Sigmoid colon (tissue), 7 donors: ENCODE data around the gene ERN2. TPM values are rescaled to one million over a fixed set of nuclear protein-coding genes. Genes with fewer than 3 reads are reported as not detected.
"Not testable (repeated sequence)": the region's sequence is repeated elsewhere in the genome, so short reads cannot be mapped to it uniquely, and the experiment has no call there.

ENCODE experiments used
- DNase-seq: peaks from one replicate; pipeline ENCODE4 v3.0.0-alpha.2; 2019
- H3K27ac ChIP-seq, 4 donors: fragments of 200-600 bp; sonication (generic); one replicate each; pipeline ENCODE4 v1.5.1; 2016 to 2019; ENCODE audit warnings: mild to moderate bottlenecking in 1 of 4
- H3K27me3 ChIP-seq, 3 donors: fragments of 200-600 bp; sonication (generic); one replicate each; pipeline ENCODE4 v1.5.1; 2019; ENCODE audit warnings: mild to moderate bottlenecking in 1 of 3
- H3K36me3 ChIP-seq, 4 donors: fragments of 200-600 bp; sonication (generic); one replicate each; pipeline ENCODE4 v1.5.1; 2016 to 2019
- H3K4me1 ChIP-seq, 4 donors: fragments of 200-600 bp; sonication (generic); one replicate each; pipeline ENCODE4 v1.5.1; 2017 to 2019
- H3K4me3 ChIP-seq, 4 donors: fragments of 200-600 bp; sonication (generic); one replicate each; pipeline ENCODE4 v1.5.1; 2017 to 2019; ENCODE audit warnings: mild to moderate bottlenecking in 2 of 4, moderate library complexity in 1 of 4
- H3K9me3 ChIP-seq, 4 donors: fragments of 200-600 bp in 3 of 4; sonication (generic) in 3 of 4; one replicate each; pipeline versions ENCODE4 v1.5.1 to v1.6.1; 2013 to 2019
- CTCF ChIP-seq, 4 experiments: fragments of 450-650 bp in 3 of 4; fragments of 200-600 bp in 1 of 4; IDR thresholded peaks; one replicate each; pipeline ENCODE4 v1.5.1; 2016 to 2019; ENCODE audit warnings: antibody characterized with exemption in 4 of 4, mild to moderate bottlenecking in 3 of 4, moderate library complexity in 2 of 4
- EP300 ChIP-seq, 4 donors: sonication (generic); formaldehyde crosslinking; IDR thresholded peaks; one replicate each; pipeline ENCODE4 v1.6.1; 2017; ENCODE audit warnings: antibody characterized with exemption in 4 of 4
- POLR2A ChIP-seq, 2 donors: fragments of 450-650 bp; IDR thresholded peaks; one replicate each; pipeline ENCODE4 v1.6.1; 2016; ENCODE audit warnings: antibody characterized with exemption in 2 of 2, mild to moderate bottlenecking in 2 of 2, moderate library complexity in 2 of 2
- POLR2AphosphoS5 ChIP-seq, 4 donors: sonication (generic); formaldehyde crosslinking; IDR thresholded peaks; one replicate each; pipeline ENCODE4 v1.6.1; 2017; ENCODE audit warnings: antibody characterized with exemption in 4 of 4
- WGBS, 2 donors: extraction: QIAGEN DNeasy Blood & Tissue Kit; methylation state at CpG; one replicate each; pipeline ENCODE4 v1.1.7; 2013; 5-methylcytosine and 5-hydroxymethylcytosine counted together
- intact Hi-C: fragments of 100-400 bp; cut with DNase I; formaldehyde crosslinking; loops from one replicate; pipeline ENCODE4 v1.15.1; 2023
- polyA plus RNA-seq, 3 donors: library from polyadenylated mRNA; stranded (reverse); fragments of 200-250 nt; gene quantifications; one replicate each; pipeline ENCODE4 v1.2.3, GENCODE V29; 2013
- total RNA-seq, 4 donors: library from RNA; depleted of rRNA; stranded (reverse); fragments of >200 nt; gene quantifications; one replicate each; pipeline ENCODE4 v1.1.0, GENCODE V29; 2016
- donor health status: healthy with polysubstance abuse.
- donor health status: Bipolar disorder and iron deficiency.
- donor health status: healthy.

The ERN2 gene
- total and polyA plus RNA-seq, 7 donors: 0.36 to 123 (median 19.9) TPM; not detected in 2

GRCh38 chr16:23742766-23743165 is 29.7 kb upstream of the ERN2 start:
- Histone ChIP-seq H3K27ac (no peak overlapping the region), H3K27me3 (peaks cover 0 to 16% (median 0%) of the 10 kb centered on the region in 3 donors), H3K9me3 (no peaks in the 10 kb centered on the region), H3K4me3 (no peak overlapping the region), H3K4me1 (no peaks in the 10 kb centered on the region), H3K36me3 (no peaks in the 10 kb centered on the region)
- no peak for DNase-seq
- no peak for TF ChIP-seq CTCF (IDR thresholded peaks at IDR 0.05)
- no peak for TF ChIP-seq POLR2AphosphoS5 (IDR thresholded peaks at IDR 0.05)
- TF ChIP-seq POLR2A (IDR thresholded peaks at IDR 0.05): no peak
- TF ChIP-seq EP300 (IDR thresholded peaks at IDR 0.05): no peak
- intact Hi-C loops: no loop called here
- 57 to 59% methylated on average over 4 of the region's 4 CpGs for WGBS, 2 donors

- H3K36me3 ChIP-seq: no peaks in the 10 kb centered on the region
- no peaks in the 10 kb centered on the region for H3K4me1 ChIP-seq
- WGBS, 2 donors: 68 to 74% methylated on average over 2 of the region's 2 CpGs
- no peak for TF ChIP-seq POLR2AphosphoS5 (IDR thresholded peaks at IDR 0.05)
- TF ChIP-seq POLR2A (IDR thresholded peaks at IDR 0.05): no peak
- TF ChIP-seq EP300 (IDR thresholded peaks at IDR 0.05): no peak
- no peak for TF ChIP-seq CTCF (IDR thresholded peaks at IDR 0.05)
- H3K27ac ChIP-seq: no peak overlapping the region
- H3K27me3 ChIP-seq: peaks cover 0 to 16% (median 0%) of the 10 kb centered on the region in 3 donors
- H3K4me3 ChIP-seq: no peak overlapping the region
- H3K9me3 ChIP-seq: no peaks in the 10 kb centered on the region
- no peak for DNase-seq
- intact Hi-C loops: no loop called here
Observed at GRCh38 chr16:23741675-23742303, 28.8 kb upstream of the ERN2 start.

- no peak for TF ChIP-seq CTCF (IDR thresholded peaks at IDR 0.05)
- no peak for TF ChIP-seq EP300 (IDR thresholded peaks at IDR 0.05)
- TF ChIP-seq POLR2AphosphoS5 (IDR thresholded peaks at IDR 0.05): no peak
- TF ChIP-seq POLR2A (IDR thresholded peaks at IDR 0.05): no peak
- no peaks in the 10 kb centered on the region for H3K4me1 ChIP-seq
- H3K27me3 ChIP-seq: peaks cover 0 to 16% (median 0%) of the 10 kb centered on the region in 3 donors
- H3K36me3 ChIP-seq: no peaks in the 10 kb centered on the region
- 81 to 82% methylated on average over 1 of the region's 1 CpG for WGBS, 2 donors
- H3K4me3 ChIP-seq: no peak overlapping the region
- H3K27ac ChIP-seq: no peak overlapping the region
- no peaks in the 10 kb centered on the region for H3K9me3 ChIP-seq
- no peak for DNase-seq
- intact Hi-C loops: loop anchor here (5.0 kb wide), 1 partner anchor 298 kb away; no protein-coding TSS in a partner anchor
Observed at GRCh38 chr16:23739516-23739915, 26.5 kb upstream of the ERN2 start.

- not testable (repeated sequence) for DNase-seq, H3K27me3 ChIP-seq, H3K36me3 ChIP-seq, H3K4me1 ChIP-seq, H3K27ac ChIP-seq, H3K9me3 ChIP-seq, H3K4me3 ChIP-seq
- intact Hi-C loops: loop anchor here (5.0 kb wide), 1 partner anchor 300 kb away; no protein-coding TSS in a partner anchor
- 88 to 93% methylated on average over 1 of the region's 1 CpG for WGBS, 2 donors
Observed at GRCh38 chr16:23737423-23738028, 24.5 kb upstream of the ERN2 start.

- Histone ChIP-seq H3K9me3 (no peaks in the 10 kb centered on the region), H3K4me3 (no peak overlapping the region), H3K36me3 (no peaks in the 10 kb centered on the region), H3K27me3 (peaks cover 0 to 15% (median 0%) of the 10 kb centered on the region in 3 donors), H3K4me1 (no peaks in the 10 kb centered on the region), H3K27ac (no peak overlapping the region)
- no peak for DNase-seq
- intact Hi-C loops: no loop called here
- WGBS, 2 donors: 90 to 92% methylated on average over 19 of the region's 19 CpGs
- TF ChIP-seq EP300 (IDR thresholded peaks at IDR 0.05) (no peak), CTCF (IDR thresholded peaks at IDR 0.05) (no peak)
Observed at GRCh38 chr16:23734176-23734893, 21.3 kb upstream of the ERN2 start.
